Epithelial cell of prostate (primary cell): Measurements from ENCODE around the gene HADHA.
"Not testable (repeated sequence)": the region's sequence is repeated elsewhere in the genome, so short reads cannot be mapped to it uniquely, and the experiment has no call there.

Experiments used
- DNase-seq: peaks from one replicate; pipeline ENCODE4 v3.0.0-alpha.2; 2011; ENCODE audit warnings: low read depth, low spot score
- H3K27ac ChIP-seq: fragments of 450-650 bp; 2 replicates; pipeline ENCODE4 v1.5.1; 2017; ENCODE audit warnings: mild to moderate bottlenecking

The HADHA gene

GRCh38 chr2:26177122-26177521 lies 67.3 kb downstream of the HADHA start:
- no peak overlapping the region for H3K27ac ChIP-seq
- no peak for DNase-seq

- H3K27ac ChIP-seq: no peak overlapping the region
- no peak for DNase-seq
Observed at GRCh38 chr2:26176279-26176615, 68.2 kb downstream of the HADHA start.

GRCh38 chr2:26175466-26176278 lies 68.8 kb downstream of the HADHA start:
- no peak for DNase-seq
- no peak overlapping the region for H3K27ac ChIP-seq

GRCh38 chr2:26174691-26175465 lies 69.6 kb downstream of the HADHA start:
- DNase-seq: no peak
- no peak overlapping the region for H3K27ac ChIP-seq

- DNase-seq: no peak
Observed at GRCh38 chr2:26173776-26174482, 70.5 kb downstream of the HADHA start.

GRCh38 chr2:26172871-26173775 lies 71.3 kb downstream of the HADHA start, which contains the start of gene GAREM2:
TSS of gene GAREM2 (plus strand) at chr2:26173088. CDS start at chr2:26173221, 133 bp downstream.
- no peak within 1 kb of the TSS for H3K27ac ChIP-seq
- DNase-seq: no peak

More at GRCh38 chr2:26173776-26174482, 70.5 kb downstream of the HADHA start:
- H3K27ac ChIP-seq: no peak overlapping the region

GRCh38 chr2:26172189-26172870 lies 72.1 kb downstream of the HADHA start:
- no peak overlapping the region for H3K27ac ChIP-seq
- DNase-seq: no peak

GRCh38 chr2:26170795-26171194 lies 73.6 kb downstream of the HADHA start:
- no peak overlapping the region for H3K27ac ChIP-seq
- DNase-seq: no peak

GRCh38 chr2:26169681-26170414 lies 74.6 kb downstream of the HADHA start:
- no peak for DNase-seq
- no peak overlapping the region for H3K27ac ChIP-seq

- no peak for DNase-seq
- H3K27ac ChIP-seq: no peak overlapping the region
Observed at GRCh38 chr2:26169226-26169625, 75.2 kb downstream of the HADHA start.

GRCh38 chr2:26168785-26169184 lies 75.6 kb downstream of the HADHA start:
- H3K27ac ChIP-seq: no peak overlapping the region
- DNase-seq: no peak

- DNase-seq, H3K27ac ChIP-seq: not testable (repeated sequence)
Observed at GRCh38 chr2:26166541-26166940, 77.9 kb downstream of the HADHA start.

GRCh38 chr2:26165403-26165802 lies 79.0 kb downstream of the HADHA start:
- no peak overlapping the region for H3K27ac ChIP-seq
- no peak for DNase-seq

- no peak for DNase-seq
- H3K27ac ChIP-seq: no peak overlapping the region
Observed at GRCh38 chr2:26164641-26165211, 79.7 kb downstream of the HADHA start.

GRCh38 chr2:26164231-26164630 lies 80.2 kb downstream of the HADHA start:
- DNase-seq: no peak
- no peak overlapping the region for H3K27ac ChIP-seq

GRCh38 chr2:26162963-26163362 lies 81.5 kb downstream of the HADHA start:
- DNase-seq: no peak
- no peak overlapping the region for H3K27ac ChIP-seq

- no peak for DNase-seq
- no peak overlapping the region for H3K27ac ChIP-seq
Observed at GRCh38 chr2:26161926-26162325, 82.5 kb downstream of the HADHA start.

- no peak overlapping the region for H3K27ac ChIP-seq
- DNase-seq: no peak
Observed at GRCh38 chr2:26157580-26157979, 86.9 kb downstream of the HADHA start.
